ENCODE results near the gene ACBD4.

The ACBD4 gene

DNA sequence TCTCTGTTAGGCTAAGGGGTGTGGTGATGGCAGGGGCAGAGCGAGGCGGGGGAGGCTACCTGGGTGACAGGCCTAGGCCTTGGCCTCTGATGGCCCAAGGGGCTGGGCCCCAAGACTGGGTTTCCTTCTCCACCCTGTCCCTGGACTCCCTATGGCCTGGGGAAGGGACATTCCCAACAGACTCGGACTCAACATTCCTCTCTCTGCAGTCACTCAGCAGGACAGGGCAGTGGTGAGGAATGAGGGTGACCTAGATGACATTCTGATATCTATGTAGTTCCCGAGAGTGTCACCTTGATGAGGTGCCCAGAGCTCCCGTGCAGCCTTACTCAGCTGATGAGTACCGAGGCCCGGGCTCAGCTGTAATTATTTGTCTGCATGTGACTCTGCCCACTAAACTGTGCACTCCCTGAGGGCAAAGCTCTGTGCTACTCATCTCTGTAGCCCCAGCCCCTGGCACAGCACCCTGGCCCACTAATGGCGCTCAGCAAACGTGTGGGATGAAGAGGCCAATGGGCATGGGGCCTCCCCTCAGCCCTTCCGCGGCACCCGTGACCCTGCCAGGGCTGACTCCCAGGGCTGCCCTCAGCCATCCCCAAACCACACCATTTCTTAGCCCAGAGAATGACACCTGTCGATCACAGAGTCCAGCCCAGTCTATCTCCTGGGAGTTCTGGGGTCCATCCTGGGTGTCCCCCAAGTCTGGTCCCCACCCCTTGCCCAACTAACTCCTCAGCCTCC is 5.4 kb upstream of the ACBD4 start:
- TF ChIP-seq TAF1 (IDR thresholded peaks at IDR 0.05; ENCODE audit: low read depth), result no peak
- no peak for TF ChIP-seq NFIC (IDR thresholded peaks at IDR 0.05)
- TF ChIP-seq CREB1 (IDR thresholded peaks at IDR 0.05; ENCODE audit: low read depth), result no peak
- TF ChIP-seq, protein P1, sequence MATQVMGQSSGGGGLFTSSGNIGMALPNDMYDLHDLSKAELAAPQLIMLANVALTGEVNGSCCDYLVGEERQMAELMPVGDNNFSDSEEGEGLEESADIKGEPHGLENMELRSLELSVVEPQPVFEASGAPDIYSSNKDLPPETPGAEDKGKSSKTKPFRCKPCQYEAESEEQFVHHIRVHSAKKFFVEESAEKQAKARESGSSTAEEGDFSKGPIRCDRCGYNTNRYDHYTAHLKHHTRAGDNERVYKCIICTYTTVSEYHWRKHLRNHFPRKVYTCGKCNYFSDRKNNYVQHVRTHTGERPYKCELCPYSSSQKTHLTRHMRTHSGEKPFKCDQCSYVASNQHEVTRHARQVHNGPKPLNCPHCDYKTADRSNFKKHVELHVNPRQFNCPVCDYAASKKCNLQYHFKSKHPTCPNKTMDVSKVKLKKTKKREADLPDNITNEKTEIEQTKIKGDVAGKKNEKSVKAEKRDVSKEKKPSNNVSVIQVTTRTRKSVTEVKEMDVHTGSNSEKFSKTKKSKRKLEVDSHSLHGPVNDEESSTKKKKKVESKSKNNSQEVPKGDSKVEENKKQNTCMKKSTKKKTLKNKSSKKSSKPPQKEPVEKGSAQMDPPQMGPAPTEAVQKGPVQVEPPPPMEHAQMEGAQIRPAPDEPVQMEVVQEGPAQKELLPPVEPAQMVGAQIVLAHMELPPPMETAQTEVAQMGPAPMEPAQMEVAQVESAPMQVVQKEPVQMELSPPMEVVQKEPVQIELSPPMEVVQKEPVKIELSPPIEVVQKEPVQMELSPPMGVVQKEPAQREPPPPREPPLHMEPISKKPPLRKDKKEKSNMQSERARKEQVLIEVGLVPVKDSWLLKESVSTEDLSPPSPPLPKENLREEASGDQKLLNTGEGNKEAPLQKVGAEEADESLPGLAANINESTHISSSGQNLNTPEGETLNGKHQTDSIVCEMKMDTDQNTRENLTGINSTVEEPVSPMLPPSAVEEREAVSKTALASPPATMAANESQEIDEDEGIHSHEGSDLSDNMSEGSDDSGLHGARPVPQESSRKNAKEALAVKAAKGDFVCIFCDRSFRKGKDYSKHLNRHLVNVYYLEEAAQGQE (IDR thresholded peaks at IDR 0.05; ENCODE audit: low read depth), result no peak
- TF ChIP-seq EGR1 (IDR thresholded peaks at IDR 0.05), result no peak
- TF ChIP-seq YY1 (IDR thresholded peaks at IDR 0.05; ENCODE audit: low read depth), result no peak
- no peak for TF ChIP-seq EP300 (IDR thresholded peaks at IDR 0.05; ENCODE audit: borderline replicate concordance)
- TF ChIP-seq, protein P2, sequence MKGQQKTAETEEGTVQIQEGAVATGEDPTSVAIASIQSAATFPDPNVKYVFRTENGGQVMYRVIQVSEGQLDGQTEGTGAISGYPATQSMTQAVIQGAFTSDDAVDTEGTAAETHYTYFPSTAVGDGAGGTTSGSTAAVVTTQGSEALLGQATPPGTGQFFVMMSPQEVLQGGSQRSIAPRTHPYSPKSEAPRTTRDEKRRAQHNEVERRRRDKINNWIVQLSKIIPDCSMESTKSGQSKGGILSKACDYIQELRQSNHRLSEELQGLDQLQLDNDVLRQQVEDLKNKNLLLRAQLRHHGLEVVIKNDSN (IDR thresholded peaks at IDR 0.05), result no peak
- TF ChIP-seq TEAD4 (IDR thresholded peaks at IDR 0.05), result no peak
- no peak for TF ChIP-seq TCF12 (IDR thresholded peaks at IDR 0.05; ENCODE audit: low read depth)
- no peak for TF ChIP-seq ZBTB7A (IDR thresholded peaks at IDR 0.05; ENCODE audit: low read depth)
- no peak for TF ChIP-seq CEBPB (IDR thresholded peaks at IDR 0.05)
- TF ChIP-seq, protein P3, sequence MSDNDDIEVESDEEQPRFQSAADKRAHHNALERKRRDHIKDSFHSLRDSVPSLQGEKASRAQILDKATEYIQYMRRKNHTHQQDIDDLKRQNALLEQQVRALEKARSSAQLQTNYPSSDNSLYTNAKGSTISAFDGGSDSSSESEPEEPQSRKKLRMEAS (IDR thresholded peaks at IDR 0.05), result no peak
- no peak for TF ChIP-seq RAD21 (IDR thresholded peaks at IDR 0.05; ENCODE audit: low read depth)
- no peak for TF ChIP-seq FOXM1 (IDR thresholded peaks at IDR 0.05; ENCODE audit: borderline replicate concordance, low read depth)

DNA sequence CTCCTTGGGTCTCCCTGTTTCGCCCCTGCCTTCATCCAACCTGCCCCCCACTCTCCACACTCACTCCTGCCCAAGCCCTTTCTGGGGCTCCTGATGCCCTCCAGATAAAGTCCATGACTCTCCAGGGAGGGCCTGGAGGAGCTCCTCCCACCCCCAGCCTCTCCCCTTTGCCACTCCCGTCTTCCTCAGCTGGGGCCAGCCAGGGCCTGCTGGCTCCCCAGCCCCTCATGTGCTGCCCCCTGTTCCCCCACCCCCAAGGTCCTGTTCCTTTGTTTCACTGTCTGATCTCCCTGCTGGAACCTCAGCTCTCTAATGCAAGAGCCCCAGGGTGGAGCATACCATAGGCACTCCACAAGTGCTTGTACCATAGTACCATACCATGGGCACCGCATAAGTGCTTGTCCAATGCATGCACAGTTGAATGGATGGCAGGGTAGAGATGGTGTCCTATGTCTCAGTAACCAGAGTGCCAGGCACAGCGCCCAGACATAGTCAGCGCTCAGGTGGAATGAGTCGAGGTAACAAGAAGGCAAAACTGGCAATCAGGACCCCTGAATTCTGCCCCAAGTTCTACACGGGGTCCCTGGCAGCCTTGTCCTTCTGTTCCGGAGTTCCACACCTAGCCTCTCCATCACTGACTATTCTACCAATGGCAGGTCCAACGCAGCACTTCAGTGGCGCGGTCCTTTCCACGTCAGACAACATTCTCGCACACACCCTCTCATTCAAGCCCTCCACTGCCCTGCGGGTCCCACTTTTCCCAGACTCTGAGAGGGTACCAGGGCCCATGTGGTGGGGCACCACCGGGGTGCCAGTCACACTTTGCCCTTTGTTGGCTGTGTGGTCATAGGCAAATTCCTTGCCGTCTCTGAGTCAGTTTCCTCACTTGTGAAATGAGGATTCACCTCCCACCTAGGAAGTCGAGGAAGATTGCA is 4.5 kb upstream of the ACBD4 start:
- TF ChIP-seq ZBTB7A (IDR thresholded peaks at IDR 0.05; ENCODE audit: low read depth) (no peak), RAD21 (IDR thresholded peaks at IDR 0.05; ENCODE audit: low read depth) (no peak), CEBPB (IDR thresholded peaks at IDR 0.05) (no peak), YY1 (IDR thresholded peaks at IDR 0.05; ENCODE audit: low read depth) (no peak), CREB1 (IDR thresholded peaks at IDR 0.05; ENCODE audit: low read depth) (no peak), EP300 (IDR thresholded peaks at IDR 0.05; ENCODE audit: borderline replicate concordance) (no peak), TEAD4 (IDR thresholded peaks at IDR 0.05) (no peak), NFIC (IDR thresholded peaks at IDR 0.05) (no peak), EGR1 (IDR thresholded peaks at IDR 0.05) (no peak), TCF12 (IDR thresholded peaks at IDR 0.05; ENCODE audit: low read depth) (no peak), FOXM1 (IDR thresholded peaks at IDR 0.05; ENCODE audit: borderline replicate concordance, low read depth) (no peak), TAF1 (IDR thresholded peaks at IDR 0.05; ENCODE audit: low read depth) (no peak)
- TF ChIP-seq, protein P3 (IDR thresholded peaks at IDR 0.05), result no peak
- TF ChIP-seq, protein P2 (IDR thresholded peaks at IDR 0.05), result no peak
- TF ChIP-seq, protein P1 (IDR thresholded peaks at IDR 0.05; ENCODE audit: low read depth), result no peak

DNA sequence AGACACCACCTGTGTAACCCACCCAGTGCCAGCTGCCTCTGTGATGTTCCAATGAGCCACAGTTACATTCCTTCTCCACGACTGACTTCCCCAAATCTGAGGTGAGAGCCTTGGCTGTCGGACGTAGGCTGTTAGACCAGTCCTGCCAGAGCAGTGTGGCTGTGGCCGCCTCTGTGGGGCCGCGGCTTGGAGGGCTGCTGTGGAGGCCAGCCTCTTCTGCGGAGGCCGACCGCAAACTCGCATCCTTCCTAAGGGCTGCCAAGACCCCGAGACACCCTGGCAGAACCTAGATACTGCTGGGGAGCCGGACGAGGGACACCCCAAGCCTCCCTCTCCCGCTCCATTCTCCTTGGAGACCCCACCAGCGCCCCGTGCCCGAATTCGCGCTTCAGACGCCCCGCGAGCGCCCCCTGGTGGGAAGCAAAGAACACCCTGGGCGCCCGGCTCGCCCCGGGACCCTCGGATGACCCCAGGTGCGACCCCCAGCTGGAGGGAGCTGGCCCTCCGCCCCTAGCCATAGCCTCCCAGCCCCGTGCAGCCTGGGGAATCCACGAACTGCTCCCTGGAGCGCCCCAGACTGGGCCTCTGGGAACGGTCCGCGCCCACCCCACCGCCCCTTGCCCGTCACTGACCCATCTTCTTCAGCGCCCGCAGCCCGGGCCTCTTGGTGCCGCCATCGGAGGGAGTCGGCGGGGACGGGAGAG is 3.7 kb upstream of the ACBD4 start:
- TF ChIP-seq RAD21 (IDR thresholded peaks at IDR 0.05; ENCODE audit: low read depth) (peak; percentile 44; the same call in 1 of the 2 replicates), NFIC (IDR thresholded peaks at IDR 0.05) (no peak), ZBTB7A (IDR thresholded peaks at IDR 0.05; ENCODE audit: low read depth) (peak; percentile 100)

DNA sequence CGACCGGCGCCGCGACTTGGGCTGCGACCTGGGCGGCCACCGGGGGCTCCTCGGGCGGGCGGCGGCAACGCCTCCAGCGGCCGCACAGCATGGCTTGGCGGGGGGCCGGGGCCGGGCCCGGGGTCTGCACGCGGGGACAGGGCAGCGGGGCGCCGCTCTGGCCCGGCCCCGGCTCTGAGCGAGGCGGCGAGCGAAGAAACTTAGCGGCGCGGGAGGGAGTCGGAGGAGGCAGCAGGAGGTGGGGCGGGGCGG is 3.2 kb upstream of the ACBD4 start, which contains the start of gene PLCD3:
TSS of gene PLCD3 (minus strand) at position 196 of the 252 bp plus-strand sequence. CDS start at position 91, 105 bp downstream.
- TF ChIP-seq, protein P2 (IDR thresholded peaks at IDR 0.05), result no peak
- TF ChIP-seq EGR1 (IDR thresholded peaks at IDR 0.05), result no peak

Data from Ishikawa (cell line).